IPS-15b (cell line): Measurements from ENCODE around the gene TMEM237.
A peak's percentile ranks its signal among the peaks of the same experiment; 100 is the strongest.
"Not testable (repeated sequence)": the region's sequence is repeated elsewhere in the genome, so short reads cannot be mapped to it uniquely, and the experiment has no call there.

Source experiments
- H3K27me3 ChIP-seq: one replicate; pipeline ENCODE4 v1.6.1; 2013; ENCODE audit warnings: low read length; ENCODE audit not compliant: control insufficient read depth, insufficient read depth
- H3K36me3 ChIP-seq: one replicate; pipeline ENCODE4 v1.6.1; 2013; ENCODE audit warnings: low read length; ENCODE audit not compliant: control insufficient read depth, insufficient read depth
- H3K4me1 ChIP-seq: one replicate; pipeline ENCODE4 v1.6.1; 2013; ENCODE audit warnings: mild to moderate bottlenecking, low read length; ENCODE audit not compliant: control insufficient read depth, insufficient read depth
- H3K4me3 ChIP-seq: one replicate; pipeline ENCODE4 v1.5.1; 2013; ENCODE audit warnings: low read depth, low read length
- H3K9ac ChIP-seq: one replicate; pipeline ENCODE4 v1.6.1; 2013; ENCODE audit warnings: low read depth, mild to moderate bottlenecking, low read length
- H3K9me3 ChIP-seq: one replicate; pipeline ENCODE4 v1.6.1; 2013; ENCODE audit warnings: mild to moderate bottlenecking, low read length; ENCODE audit not compliant: control insufficient read depth, insufficient read depth

Gene TMEM237, protein sequence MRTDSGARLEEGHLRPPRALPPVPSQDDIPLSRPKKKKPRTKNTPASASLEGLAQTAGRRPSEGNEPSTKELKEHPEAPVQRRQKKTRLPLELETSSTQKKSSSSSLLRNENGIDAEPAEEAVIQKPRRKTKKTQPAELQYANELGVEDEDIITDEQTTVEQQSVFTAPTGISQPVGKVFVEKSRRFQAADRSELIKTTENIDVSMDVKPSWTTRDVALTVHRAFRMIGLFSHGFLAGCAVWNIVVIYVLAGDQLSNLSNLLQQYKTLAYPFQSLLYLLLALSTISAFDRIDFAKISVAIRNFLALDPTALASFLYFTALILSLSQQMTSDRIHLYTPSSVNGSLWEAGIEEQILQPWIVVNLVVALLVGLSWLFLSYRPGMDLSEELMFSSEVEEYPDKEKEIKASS

DNA sequence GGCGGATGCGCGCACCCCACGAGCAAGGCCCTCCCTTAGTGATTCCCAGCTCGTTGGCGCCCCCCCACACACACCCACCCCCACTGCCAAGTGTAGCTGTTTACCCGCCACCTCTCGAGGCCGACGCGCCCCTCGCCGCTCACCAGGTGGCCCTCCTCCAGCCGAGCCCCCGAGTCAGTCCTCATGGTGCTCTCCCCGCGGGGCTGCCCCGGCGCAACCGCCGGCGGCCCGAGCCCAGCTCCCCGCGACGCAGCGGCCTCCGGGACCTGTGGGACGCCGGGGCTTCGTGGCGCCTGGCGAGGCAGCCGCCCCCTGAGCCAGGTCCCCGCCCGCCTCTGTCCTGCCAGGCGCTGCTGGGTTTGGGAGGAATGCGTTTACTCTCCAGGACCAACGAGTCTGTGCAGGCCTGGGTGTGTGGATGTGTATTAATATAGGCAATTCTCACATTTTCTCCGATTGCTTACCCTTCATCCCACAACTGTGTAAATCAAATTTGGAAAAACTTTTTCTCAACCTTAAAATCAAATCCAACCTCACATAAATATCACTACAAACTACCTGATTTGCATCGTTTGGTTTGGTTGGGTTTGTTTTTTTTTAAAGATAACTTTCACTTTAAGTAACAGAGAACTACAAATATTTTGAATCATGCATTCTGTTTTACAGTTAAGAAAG is at the start of gene TMEM237:
Gene TMEM237 (minus strand): TSS at position 288 of the 675 bp plus-strand sequence. CDS start 103 bp downstream, at position 185.
- Histone ChIP-seq H3K36me3 (no peaks in the 10 kb centered on the region), H3K4me3 (peak within 1 kb of the TSS; percentile 93), H3K9me3 (no peaks in the 10 kb centered on the region), H3K9ac (peak within 1 kb of the TSS; percentile 87), H3K4me1 (peaks cover 3% of the 10 kb centered on the region), H3K27me3 (no peaks in the 10 kb centered on the region)

DNA sequence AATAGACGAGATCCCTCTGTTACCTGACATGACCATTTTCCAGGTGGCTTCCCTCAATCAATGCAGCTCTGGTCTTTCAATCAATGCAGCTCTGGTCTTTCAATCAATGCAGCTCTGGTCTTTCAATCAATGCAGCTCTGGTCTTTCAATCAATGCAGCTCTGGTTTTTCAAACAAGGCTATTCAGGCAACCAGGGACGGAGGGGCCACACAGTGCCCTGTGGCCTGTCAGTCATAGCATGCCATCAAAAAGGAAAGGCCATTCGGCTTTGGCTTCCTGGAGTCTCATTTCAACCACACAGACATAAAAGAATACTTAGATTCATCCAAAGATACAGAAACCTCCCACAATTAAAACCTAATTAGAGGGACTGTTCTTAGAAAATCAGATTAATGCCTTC is 41.9 kb upstream of the TMEM237 start:
- Histone ChIP-seq H3K4me3 (no peak overlapping the region), H3K4me1 (no peaks in the 10 kb centered on the region), H3K36me3 (no peaks in the 10 kb centered on the region), H3K9me3 (no peaks in the 10 kb centered on the region), H3K27me3 (no peaks in the 10 kb centered on the region), H3K9ac (no peak overlapping the region)

DNA sequence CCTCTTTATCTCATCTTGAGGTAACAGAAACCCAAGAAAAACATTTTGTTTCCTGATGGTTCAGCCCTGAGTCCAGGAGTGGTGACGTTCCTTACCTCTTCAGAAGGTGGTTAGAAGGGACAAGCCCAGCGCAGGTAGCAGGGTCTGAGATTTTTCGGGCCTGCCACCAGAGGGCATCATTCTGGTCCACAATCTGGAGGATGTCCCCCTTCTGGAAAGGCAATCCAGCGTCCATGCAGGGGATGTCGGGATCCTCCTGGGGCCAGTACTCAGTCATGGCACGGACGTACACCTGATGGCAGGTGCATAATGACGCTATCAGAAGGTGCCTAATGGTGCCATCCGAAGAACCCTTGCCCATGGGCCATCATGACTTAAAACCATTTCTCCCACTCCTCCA is 37.4 kb upstream of the TMEM237 start:
- Histone ChIP-seq H3K36me3 (no peaks in the 10 kb centered on the region), H3K4me3 (no peak overlapping the region), H3K4me1 (no peaks in the 10 kb centered on the region), H3K27me3 (no peaks in the 10 kb centered on the region), H3K9me3 (no peaks in the 10 kb centered on the region), H3K9ac (no peak overlapping the region)

DNA sequence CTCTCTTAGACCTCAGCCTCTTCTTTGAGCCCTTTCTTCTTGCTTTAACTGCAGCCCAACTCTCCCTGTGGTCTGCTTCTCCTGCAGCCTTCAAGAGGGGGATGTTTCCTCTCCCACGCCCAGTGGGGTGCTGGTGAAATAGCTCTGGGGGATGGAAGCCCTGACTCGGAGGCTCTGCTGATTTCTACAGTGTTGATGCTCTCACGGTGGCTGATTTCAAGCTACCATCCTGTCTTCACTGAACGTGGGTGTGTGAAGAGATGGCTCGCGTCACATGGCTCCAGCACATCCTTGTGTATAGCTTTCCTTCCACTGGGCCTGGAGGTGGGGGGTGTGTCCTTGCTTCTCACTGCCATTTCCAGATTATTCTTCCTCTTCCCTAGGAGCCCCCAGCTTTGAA is 35.1 kb upstream of the TMEM237 start:
- Histone ChIP-seq H3K4me3 (no peak overlapping the region), H3K9me3 (no peaks in the 10 kb centered on the region), H3K27me3 (no peaks in the 10 kb centered on the region), H3K4me1 (peaks cover 4% of the 10 kb centered on the region), H3K9ac (no peak overlapping the region), H3K36me3 (no peaks in the 10 kb centered on the region)

DNA sequence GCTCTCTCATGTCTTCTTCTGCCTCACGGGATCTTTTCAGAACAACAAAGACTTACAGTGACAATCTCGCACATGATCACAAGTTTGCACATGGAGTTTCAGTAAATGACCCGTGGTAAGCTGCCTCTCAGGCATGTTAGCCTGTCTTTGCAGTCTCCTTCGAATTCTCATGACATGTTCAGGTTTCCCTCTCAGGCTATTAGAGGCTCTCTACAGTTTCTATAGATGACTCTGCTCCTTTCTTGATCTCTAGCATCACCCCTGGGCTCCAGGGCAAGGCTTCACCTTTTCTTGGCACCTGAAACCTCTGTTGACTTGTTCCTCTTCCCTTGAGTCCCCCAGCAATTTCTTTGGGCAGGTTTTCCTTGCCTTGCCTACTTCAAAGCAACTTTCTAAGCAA is 32.2 kb upstream of the TMEM237 start:
- H3K9me3 ChIP-seq = no peaks in the 10 kb centered on the region
- no peak overlapping the region for H3K4me3 ChIP-seq
- H3K36me3 ChIP-seq = no peaks in the 10 kb centered on the region
- H3K9ac ChIP-seq = no peak overlapping the region
- H3K27me3 ChIP-seq = no peaks in the 10 kb centered on the region
- peaks cover 4% of the 10 kb centered on the region for H3K4me1 ChIP-seq

DNA sequence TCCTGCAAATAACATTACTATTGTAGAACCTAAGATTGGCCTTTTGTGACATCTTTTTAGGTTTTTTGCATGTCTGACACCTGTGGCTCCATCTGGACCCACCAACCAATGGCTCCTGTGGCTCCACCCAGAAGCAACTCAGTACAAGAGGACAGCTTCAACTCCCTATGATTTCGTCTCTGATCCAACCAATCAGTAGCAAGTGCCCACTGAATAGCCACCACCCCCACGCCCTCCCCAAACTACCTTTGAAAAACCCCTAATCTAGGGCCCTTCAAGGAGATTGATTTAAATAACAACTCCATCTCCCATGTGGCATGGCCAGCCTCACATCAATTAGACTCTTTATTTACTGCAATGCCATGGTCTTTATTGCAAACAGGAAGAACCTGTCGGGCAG is 31.5 kb upstream of the TMEM237 start:
- Histone ChIP-seq H3K9ac (no peak overlapping the region), H3K9me3 (no peaks in the 10 kb centered on the region), H3K27me3 (no peaks in the 10 kb centered on the region), H3K4me3 (no peak overlapping the region), H3K4me1 (peaks cover 4% of the 10 kb centered on the region), H3K36me3 (no peaks in the 10 kb centered on the region)

DNA sequence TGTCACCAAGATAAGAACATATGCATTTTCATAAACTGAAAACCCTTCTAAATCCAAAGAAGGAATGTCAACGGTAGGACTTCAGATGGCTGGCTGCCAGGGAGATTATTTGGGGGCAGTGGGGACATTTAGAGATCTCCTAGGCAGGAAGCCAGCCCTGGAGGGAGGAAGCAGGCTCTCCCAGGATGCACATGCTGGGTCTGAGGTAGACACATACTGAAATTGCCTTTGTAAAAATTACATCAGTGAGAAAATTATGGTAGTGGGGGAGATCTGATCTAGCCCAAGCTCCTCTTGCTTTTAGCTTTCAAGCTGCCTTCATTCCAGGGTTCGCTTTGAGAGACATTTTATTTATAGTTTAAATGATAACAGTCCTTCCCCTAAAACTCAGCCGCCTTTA is 31.0 kb upstream of the TMEM237 start:
- H3K36me3 ChIP-seq = no peaks in the 10 kb centered on the region
- H3K4me1 ChIP-seq = peaks cover 4% of the 10 kb centered on the region
- H3K9me3 ChIP-seq = no peaks in the 10 kb centered on the region
- no peaks in the 10 kb centered on the region for H3K27me3 ChIP-seq
- no peak overlapping the region for H3K9ac ChIP-seq
- no peak overlapping the region for H3K4me3 ChIP-seq

DNA sequence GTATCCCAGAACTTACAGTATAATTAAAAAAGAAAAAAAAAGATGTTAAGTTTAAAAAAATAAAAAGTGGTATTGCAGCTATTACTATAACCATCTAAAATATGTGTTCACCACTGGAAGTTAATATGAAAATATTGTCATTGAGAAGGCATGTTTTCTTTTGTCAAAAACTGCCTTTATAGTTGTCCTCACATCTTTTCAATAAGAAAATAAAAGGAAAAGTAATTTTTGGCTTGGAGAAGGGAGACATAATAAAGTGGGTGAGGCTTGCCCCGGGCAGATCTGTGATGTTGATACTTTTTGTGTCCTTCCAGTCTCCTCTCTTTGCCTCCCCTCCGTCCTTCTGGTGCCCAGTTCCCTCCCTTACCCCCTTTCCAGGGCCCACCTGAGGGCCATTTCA is 30.2 kb upstream of the TMEM237 start:
- H3K36me3 ChIP-seq = no peaks in the 10 kb centered on the region
- H3K9ac ChIP-seq = no peak overlapping the region
- H3K9me3 ChIP-seq = no peaks in the 10 kb centered on the region
- H3K4me1 ChIP-seq = peaks cover 4% of the 10 kb centered on the region
- H3K4me3 ChIP-seq = no peak overlapping the region
- no peaks in the 10 kb centered on the region for H3K27me3 ChIP-seq

DNA sequence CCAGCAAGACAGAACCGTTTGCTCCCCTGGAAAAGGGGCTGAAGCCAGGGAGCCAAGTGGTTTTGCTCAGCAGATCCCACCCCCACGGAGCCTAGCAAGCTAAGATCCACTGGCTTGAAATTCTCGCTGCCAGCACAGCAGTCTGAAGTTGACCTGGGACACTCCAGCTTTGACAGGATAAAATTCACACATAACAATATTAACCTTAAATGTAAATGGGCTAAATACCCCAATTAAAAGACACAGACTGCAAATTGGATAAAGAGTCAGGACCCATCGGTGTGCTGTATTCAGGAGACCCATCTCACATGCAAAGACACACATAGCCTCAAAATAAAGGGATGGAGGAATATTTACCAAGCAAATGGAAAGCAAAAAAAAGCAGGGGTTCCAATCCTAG is 27.9 kb upstream of the TMEM237 start:
- H3K27me3 ChIP-seq, H3K4me1 ChIP-seq, H3K4me3 ChIP-seq: not testable (repeated sequence)

DNA sequence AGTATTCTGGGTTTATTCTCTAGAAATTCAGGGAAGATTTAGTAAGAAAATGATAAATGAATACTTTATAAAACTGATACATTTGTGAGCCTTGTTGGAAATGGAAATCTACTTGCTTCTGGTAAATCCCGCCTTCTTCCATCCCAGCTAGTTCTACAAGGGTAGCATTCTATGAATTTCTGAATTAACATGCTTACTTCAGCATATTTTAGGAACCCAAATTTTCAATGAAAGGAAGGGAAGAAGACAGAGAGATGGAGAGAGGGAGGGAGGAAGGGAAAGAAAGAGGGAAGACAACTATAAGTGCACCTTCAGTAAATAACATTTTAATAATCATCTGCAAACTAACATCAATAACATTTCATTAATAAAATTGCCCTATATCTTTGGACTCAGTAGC is 26.6 kb upstream of the TMEM237 start:
- Histone ChIP-seq H3K36me3 (no peaks in the 10 kb centered on the region), H3K9ac (no peak overlapping the region), H3K4me3 (no peak overlapping the region), H3K27me3 (no peaks in the 10 kb centered on the region), H3K9me3 (no peaks in the 10 kb centered on the region), H3K4me1 (no peaks in the 10 kb centered on the region)

More for the DNA sequence above, 27.9 kb upstream of the TMEM237 start:
- H3K9me3 ChIP-seq, H3K36me3 ChIP-seq, H3K9ac ChIP-seq: not testable (repeated sequence)

DNA sequence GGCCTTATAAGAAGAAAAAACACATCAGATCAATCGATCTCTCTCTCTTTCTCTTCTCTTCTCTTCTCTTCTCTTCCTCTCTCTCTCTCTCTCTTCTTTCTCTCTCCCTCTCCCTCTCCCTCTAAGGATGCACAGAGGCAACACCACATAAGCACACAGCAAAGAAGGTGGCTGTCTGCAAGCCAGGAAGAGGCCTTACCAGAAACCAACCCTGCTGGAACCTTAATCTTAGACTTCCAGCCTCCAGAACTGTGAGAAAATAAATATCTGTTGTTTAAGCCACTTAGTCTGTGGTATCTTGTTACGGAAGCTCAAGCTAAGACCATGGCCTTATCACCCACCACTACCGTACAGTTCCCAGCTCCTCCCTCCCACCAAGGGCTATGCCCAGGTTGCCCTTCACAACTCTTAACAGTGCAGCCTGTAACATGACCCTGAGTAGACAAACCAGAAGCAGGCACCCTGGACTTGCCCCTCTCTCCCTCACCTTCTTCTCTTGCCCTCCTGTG is 25.2 kb upstream of the TMEM237 start:
- H3K9ac ChIP-seq = no peak overlapping the region

DNA sequence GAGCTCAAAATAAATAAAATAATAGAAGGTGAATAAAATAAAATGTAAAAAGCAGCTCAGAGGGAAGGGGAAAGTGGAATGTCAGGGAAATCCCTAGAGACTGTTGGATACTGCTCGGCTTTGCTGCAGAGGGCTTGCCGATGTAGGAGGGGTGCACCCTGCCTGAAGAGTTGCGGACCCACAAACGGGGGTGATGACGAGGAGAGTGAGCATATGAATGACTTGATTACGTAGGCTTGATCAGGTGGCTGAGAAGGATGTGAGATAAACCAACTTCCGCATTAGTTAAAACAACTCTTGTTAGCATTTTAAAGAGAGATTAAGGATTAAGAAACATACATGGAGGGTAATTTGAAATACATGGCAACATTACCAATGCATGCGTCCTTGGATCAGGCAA is 21.0 kb upstream of the TMEM237 start:
- no peak overlapping the region for H3K4me3 ChIP-seq
- no peaks in the 10 kb centered on the region for H3K27me3 ChIP-seq
- H3K4me1 ChIP-seq = no peaks in the 10 kb centered on the region
- H3K9me3 ChIP-seq = no peaks in the 10 kb centered on the region
- no peaks in the 10 kb centered on the region for H3K36me3 ChIP-seq
- no peak overlapping the region for H3K9ac ChIP-seq

More for the DNA sequence above, 25.2 kb upstream of the TMEM237 start:
- Histone ChIP-seq H3K4me1 (no peaks in the 10 kb centered on the region), H3K27me3 (no peaks in the 10 kb centered on the region), H3K36me3 (no peaks in the 10 kb centered on the region), H3K4me3 (no peak overlapping the region), H3K9me3 (no peaks in the 10 kb centered on the region)
